Measurements from ENCODE around the gene GAS6. TPM values are rescaled to one million over a fixed set of nuclear protein-coding genes. Genes with fewer than 3 reads are reported as not detected.

The GAS6 gene
- total and polyA plus RNA-seq, 2 experiments from 2014 or later: 91.8 to 112 TPM

GRCh38 chr13:113814435-113814821 lies 49.4 kb downstream of the GAS6 start:
- H3K36me3 ChIP-seq: no peaks in the 10 kb centered on the region
- TF ChIP-seq, protein P1, sequence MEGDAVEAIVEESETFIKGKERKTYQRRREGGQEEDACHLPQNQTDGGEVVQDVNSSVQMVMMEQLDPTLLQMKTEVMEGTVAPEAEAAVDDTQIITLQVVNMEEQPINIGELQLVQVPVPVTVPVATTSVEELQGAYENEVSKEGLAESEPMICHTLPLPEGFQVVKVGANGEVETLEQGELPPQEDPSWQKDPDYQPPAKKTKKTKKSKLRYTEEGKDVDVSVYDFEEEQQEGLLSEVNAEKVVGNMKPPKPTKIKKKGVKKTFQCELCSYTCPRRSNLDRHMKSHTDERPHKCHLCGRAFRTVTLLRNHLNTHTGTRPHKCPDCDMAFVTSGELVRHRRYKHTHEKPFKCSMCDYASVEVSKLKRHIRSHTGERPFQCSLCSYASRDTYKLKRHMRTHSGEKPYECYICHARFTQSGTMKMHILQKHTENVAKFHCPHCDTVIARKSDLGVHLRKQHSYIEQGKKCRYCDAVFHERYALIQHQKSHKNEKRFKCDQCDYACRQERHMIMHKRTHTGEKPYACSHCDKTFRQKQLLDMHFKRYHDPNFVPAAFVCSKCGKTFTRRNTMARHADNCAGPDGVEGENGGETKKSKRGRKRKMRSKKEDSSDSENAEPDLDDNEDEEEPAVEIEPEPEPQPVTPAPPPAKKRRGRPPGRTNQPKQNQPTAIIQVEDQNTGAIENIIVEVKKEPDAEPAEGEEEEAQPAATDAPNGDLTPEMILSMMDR (IDR thresholded peaks at IDR 0.05; ENCODE audit: low read depth, low read length): no peak
- no peaks in the 10 kb centered on the region for H3K9me3 ChIP-seq (ENCODE audit: low read depth)
- H3K4me3 ChIP-seq: no peak overlapping the region
- peak in 1 of 2 donors; percentile 73 for DNase-seq (ENCODE audit: low read depth in 1 of 2, low spot score in 1 of 2)
- H3K27ac ChIP-seq: no peak overlapping the region
- H3K27me3 ChIP-seq: no peaks in the 10 kb centered on the region
- H3K4me1 ChIP-seq (ENCODE audit: low read depth): peaks cover 5% of the 10 kb centered on the region

- peak overlapping the region; percentile 63 for H3K27ac ChIP-seq
- DNase-seq (ENCODE audit: low read depth in 1 of 2, low spot score in 1 of 2): peak; percentile 39 to 87
- no peaks in the 10 kb centered on the region for H3K36me3 ChIP-seq
- no peaks in the 10 kb centered on the region for H3K27me3 ChIP-seq
- peaks cover 5% of the 10 kb centered on the region for H3K4me1 ChIP-seq (ENCODE audit: low read depth)
- TF ChIP-seq, protein P1 (IDR thresholded peaks at IDR 0.05; ENCODE audit: low read depth, low read length): no peak
- H3K4me3 ChIP-seq: no peak overlapping the region
- no peaks in the 10 kb centered on the region for H3K9me3 ChIP-seq (ENCODE audit: low read depth)
Measured at GRCh38 chr13:113813749-113814434, 50.0 kb downstream of the GAS6 start.

DNA sequence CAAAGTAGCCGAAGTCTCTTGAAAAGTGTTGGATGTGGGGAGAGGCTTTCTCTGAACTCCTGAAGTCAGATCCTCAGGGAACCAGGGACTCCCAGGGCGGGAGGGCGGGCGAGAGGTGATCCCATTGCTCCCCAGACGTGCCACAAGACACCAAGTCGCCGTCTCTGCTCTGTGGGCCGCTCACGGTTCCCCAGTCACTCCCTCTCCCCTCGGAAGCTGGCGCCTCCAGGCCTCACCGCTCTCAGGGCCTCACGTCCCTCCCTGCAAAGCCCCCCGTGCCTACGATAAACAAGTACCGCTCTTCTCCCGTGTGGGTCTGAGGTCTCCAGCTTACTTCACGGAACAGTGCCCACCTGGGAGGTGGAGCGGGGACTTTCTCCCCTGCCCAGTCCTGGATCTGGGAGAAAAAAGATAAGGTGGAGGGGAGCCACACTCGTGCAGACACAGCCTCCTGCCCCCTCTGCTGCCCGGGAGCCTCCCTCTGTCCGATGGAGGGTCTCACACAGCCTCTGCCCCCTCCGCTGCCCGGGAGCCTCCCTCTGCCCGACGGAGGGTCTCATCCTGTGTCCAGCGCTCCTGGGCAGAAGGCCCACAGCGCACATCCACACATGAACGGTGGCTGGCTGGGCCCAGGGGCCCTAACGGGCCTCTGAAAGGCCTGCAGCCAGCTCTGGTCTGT lies 50.7 kb downstream of the GAS6 start:
- TF ChIP-seq, protein P1 (IDR thresholded peaks at IDR 0.05; ENCODE audit: low read depth, low read length): no peak
- H3K9me3 ChIP-seq (ENCODE audit: low read depth): no peaks in the 10 kb centered on the region
- H3K27me3 ChIP-seq: no peaks in the 10 kb centered on the region
- no peaks in the 10 kb centered on the region for H3K36me3 ChIP-seq
- no peak for DNase-seq (ENCODE audit: low read depth in 1 of 2, low spot score in 1 of 2)
- no peak overlapping the region for H3K4me3 ChIP-seq
- peak overlapping the region; percentile 63 for H3K27ac ChIP-seq
- peaks cover 5% of the 10 kb centered on the region for H3K4me1 ChIP-seq (ENCODE audit: low read depth)

- Histone ChIP-seq H3K36me3 (no peaks in the 10 kb centered on the region), H3K4me1 (ENCODE audit: low read depth) (peaks cover 5% of the 10 kb centered on the region), H3K9me3 (ENCODE audit: low read depth) (no peaks in the 10 kb centered on the region), H3K4me3 (no peak overlapping the region), H3K27ac (no peak overlapping the region), H3K27me3 (no peaks in the 10 kb centered on the region)
- TF ChIP-seq, protein P1 (IDR thresholded peaks at IDR 0.05; ENCODE audit: low read depth, low read length): no peak
- no peak for DNase-seq (ENCODE audit: low read depth in 1 of 2, low spot score in 1 of 2)
Measured at GRCh38 chr13:113812178-113813040, 51.5 kb downstream of the GAS6 start.

DNA sequence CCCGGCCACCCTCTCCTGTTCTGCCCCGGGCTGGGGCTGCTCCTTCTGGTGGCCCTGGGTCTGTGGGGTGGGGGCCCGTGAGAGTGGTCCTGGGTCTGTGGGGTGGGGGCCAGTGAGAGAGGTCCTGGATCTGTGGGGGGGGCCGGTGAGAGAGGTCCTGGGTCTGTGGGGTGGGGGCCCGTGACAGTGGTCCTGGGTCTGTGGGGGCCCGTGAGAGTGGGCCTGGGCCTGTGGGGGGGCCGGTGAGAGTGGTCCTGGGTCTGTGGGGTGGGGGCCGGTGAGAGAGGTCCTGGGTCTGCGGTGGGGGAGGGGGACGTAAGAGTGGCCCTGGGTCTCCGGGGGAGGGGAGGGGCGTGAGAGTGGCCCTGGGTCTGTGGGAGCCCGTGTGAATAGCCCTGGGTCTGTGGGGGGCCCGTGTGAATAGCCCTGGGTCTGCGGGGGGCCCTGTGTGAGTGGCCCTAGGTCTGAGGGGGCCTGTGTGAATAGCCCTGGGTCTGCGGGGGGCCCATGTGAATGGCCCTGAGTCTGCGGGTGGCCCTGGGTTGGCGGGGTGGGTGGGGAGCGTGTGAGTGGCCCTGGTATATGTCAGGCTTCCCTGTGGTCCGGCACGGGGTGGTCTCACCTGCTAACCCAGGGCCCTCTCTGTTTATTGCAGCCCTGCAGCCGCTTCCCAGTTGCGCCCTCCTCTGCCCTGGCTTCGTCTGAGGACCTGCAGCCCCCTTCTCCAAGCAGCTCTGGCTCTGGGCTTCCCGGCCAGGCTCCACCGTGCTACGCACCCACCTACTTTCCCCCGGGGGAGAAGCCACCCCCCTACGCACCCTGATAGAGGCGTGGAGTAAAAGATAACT lies 52.6 kb downstream of the GAS6 start:
- no peak for DNase-seq (ENCODE audit: low read depth in 1 of 2, low spot score in 1 of 2)
- TF ChIP-seq, protein P1 (IDR thresholded peaks at IDR 0.05; ENCODE audit: low read depth, low read length): no peak
- Histone ChIP-seq H3K4me1 (ENCODE audit: low read depth) (peaks cover 5% of the 10 kb centered on the region), H3K27ac (no peak overlapping the region), H3K27me3 (no peaks in the 10 kb centered on the region), H3K4me3 (no peak overlapping the region), H3K36me3 (no peaks in the 10 kb centered on the region), H3K9me3 (ENCODE audit: low read depth) (no peaks in the 10 kb centered on the region)
